ENCODE results near the gene SMAD7. TPM values are rescaled to one million over a fixed set of nuclear protein-coding genes. Genes with fewer than 3 reads are reported as not detected.
A peak's percentile ranks its signal among the peaks of the same experiment; 100 is the strongest.

Gene SMAD7
- total RNA-seq, 2 donors from 2014 or later = 17.1 to 49.0 TPM

- peak; percentile 76 for DNase-seq
- peak; percentile 14 to 48 for ATAC-seq
- intact Hi-C loops (cut with DNase I) = loop anchor here (10.0 kb wide), 3 partner anchors 165 to 255 kb away; no protein-coding TSS in a partner anchor
Measured at GRCh38 chr18:48939205-48940097, 11.3 kb downstream of the SMAD7 start.

- ATAC-seq (peak in 1 of 2 donors; percentile 1), DNase-seq (no peak)
- intact Hi-C loops (cut with DNase I) = no loop called here
Measured at GRCh38 chr18:48938827-48939204, 11.9 kb downstream of the SMAD7 start.

- DNase-seq (no peak), ATAC-seq (no peak)
- intact Hi-C loops (cut with DNase I) = no loop called here
Measured at GRCh38 chr18:48937869-48938750, 12.7 kb downstream of the SMAD7 start.

GRCh38 chr18:48935433-48935774 is 15.4 kb downstream of the SMAD7 start:
- intact Hi-C loops (cut with DNase I) = no loop called here
- DNase-seq = no peak
- ATAC-seq = no peak

GRCh38 chr18:48934723-48935432 is 15.9 kb downstream of the SMAD7 start:
- ATAC-seq = peak; percentile 54 to 56
- peak; percentile 85 for DNase-seq
- intact Hi-C loops (cut with DNase I) = no loop called here

GRCh38 chr18:48934415-48934722 is 16.4 kb downstream of the SMAD7 start:
- intact Hi-C loops (cut with DNase I) = no loop called here
- ATAC-seq (peak in 1 of 2 donors; percentile 12), DNase-seq (no peak)

GRCh38 chr18:48933578-48934414 is 17.0 kb downstream of the SMAD7 start:
- ATAC-seq (peak in 1 of 2 donors; percentile 4), DNase-seq (no peak)
- intact Hi-C loops (cut with DNase I) = no loop called here

- intact Hi-C loops (cut with DNase I) = no loop called here
- ATAC-seq = peak in 1 of 2 donors; percentile 5
- no peak for DNase-seq
Measured at GRCh38 chr18:48932822-48933510, 17.8 kb downstream of the SMAD7 start.

GRCh38 chr18:48932462-48932818 is 18.3 kb downstream of the SMAD7 start:
- DNase-seq (no peak), ATAC-seq (no peak)
- intact Hi-C loops (cut with DNase I) = no loop called here

- intact Hi-C loops (cut with DNase I) = no loop called here
- DNase-seq = peak; percentile 26
- no peak for ATAC-seq
Measured at GRCh38 chr18:48931680-48932461, 18.9 kb downstream of the SMAD7 start.

GRCh38 chr18:48930926-48931325 is 19.8 kb downstream of the SMAD7 start:
- ATAC-seq (no peak), DNase-seq (no peak)
- intact Hi-C loops (cut with DNase I) = no loop called here

GRCh38 chr18:48929941-48930713 is 20.6 kb downstream of the SMAD7 start:
- ATAC-seq (peak; percentile 56 to 59), DNase-seq (peak; percentile 57)
- intact Hi-C loops (cut with DNase I) = loop anchor here in 1 of 2 donors (10.0 kb wide), 1 partner anchor 75 kb away; no protein-coding TSS in a partner anchor

GRCh38 chr18:48929212-48929612 is 21.6 kb downstream of the SMAD7 start:
- intact Hi-C loops (cut with DNase I) = loop anchor here in 1 of 2 donors (10.0 kb wide), 1 partner anchor 74 kb away; no protein-coding TSS in a partner anchor
- peak; percentile 2 for DNase-seq
- ATAC-seq = no peak

- intact Hi-C loops (cut with DNase I) = loop anchor here in 1 of 2 donors (10.0 kb wide), 1 partner anchor 74 kb away; no protein-coding TSS in a partner anchor
- ATAC-seq (peak; percentile 39 to 64), DNase-seq (peak; percentile 85)
Measured at GRCh38 chr18:48928787-48929186, 22.0 kb downstream of the SMAD7 start.

GRCh38 chr18:48927286-48928080 is 23.3 kb downstream of the SMAD7 start:
- intact Hi-C loops (cut with DNase I) = loop anchor here in 1 of 2 donors (10.0 kb wide), 1 partner anchor 73 kb away; no protein-coding TSS in a partner anchor
- peak; percentile 14 for DNase-seq
- ATAC-seq = no peak
